G401 (cell line): ENCODE results near the gene CLTCL1. TPM values are rescaled to one million over a fixed set of nuclear protein-coding genes. Genes with fewer than 3 reads are reported as not detected.

Experiments
- DNase-seq: peaks from one replicate; pipeline ENCODE4 v3.0.0-alpha.2; 2015; ENCODE audit warnings: low spot score
- in situ Hi-C: cut with HindIII; loops from 2 replicates; pipeline ENCODE4 v1.10.0; 2016; ENCODE audit warnings: low sequenced_read_pairs, mixed read lengths
- total RNA-seq: library from RNA; depleted of rRNA; stranded (reverse); fragments of >200 nt; shearing (Covaris generic); gene quantifications from 2 replicates; pipeline ENCODE4 v1.2.3, GENCODE V29; 2014

Gene CLTCL1
- total RNA-seq, 1 experiment from 2014 or later: 9.4 TPM

DNA sequence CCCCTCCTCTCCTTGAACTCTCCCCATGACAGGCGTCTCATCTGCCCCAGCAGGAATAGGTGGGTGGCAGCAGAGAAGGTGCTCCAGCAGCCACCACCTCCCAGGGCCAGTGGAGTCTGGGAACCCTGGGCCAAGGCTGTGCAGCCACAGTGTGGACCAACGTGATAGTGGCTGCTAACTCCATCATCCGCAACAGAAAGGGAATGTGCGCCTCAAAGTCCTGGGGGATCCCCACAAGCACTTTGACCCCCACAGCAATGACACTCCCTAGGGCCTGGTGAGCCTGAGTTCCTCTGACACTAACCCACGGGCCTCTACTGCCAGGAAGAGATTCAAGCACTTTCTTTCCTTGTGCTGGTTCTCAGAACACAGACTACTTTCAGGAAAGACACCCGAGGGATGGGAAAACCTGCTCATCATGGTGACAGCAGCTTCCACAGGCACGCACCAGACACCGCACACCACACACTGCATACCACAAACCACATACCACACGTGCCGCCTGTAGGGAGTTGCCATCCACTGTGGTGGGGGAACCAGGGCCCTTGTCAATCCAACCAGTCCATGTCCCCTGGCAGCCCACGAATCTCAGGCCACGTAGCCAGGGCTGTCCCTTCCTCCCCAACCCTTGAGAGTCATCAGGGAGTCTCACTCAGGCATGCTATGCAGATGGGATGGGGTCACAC lies 109.6 kb downstream of the CLTCL1 start:
- in situ Hi-C loops: no loop called here

DNA sequence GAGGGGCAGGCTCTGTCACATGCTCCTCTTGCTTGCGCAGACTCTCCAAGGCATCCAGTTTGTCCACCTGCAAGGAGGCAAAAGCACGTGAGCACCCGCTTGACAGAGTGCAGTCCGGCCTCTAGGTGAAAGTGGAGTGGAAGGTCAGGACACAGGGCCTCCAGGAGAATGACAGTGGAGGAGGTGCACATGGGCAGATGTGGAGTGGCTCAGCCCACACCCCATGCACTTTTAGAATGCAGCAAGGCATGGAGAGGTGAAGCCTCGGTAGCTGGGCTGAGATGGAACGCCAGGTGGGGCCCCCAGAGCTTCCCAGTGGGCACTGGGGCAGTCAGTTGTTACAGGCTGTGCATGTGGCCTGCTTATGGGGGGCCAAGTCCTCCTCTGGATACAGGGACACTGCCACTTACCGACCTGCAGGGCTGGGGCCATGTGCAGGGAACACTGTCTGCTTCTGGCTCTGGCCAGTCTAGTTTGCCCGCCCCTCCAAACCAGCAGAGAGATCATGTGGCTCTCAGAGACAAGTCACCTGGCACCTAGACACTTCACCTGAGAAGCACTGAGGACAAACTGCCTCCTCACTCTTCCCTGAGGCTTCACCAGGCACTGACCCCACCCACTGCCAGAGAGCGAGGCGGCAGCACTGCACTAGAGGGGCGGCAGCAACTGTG lies 110.6 kb downstream of the CLTCL1 start:
- in situ Hi-C loops: no loop called here
- no peak for DNase-seq

More for the DNA sequence above, 109.6 kb downstream of the CLTCL1 start:
- no peak for DNase-seq

DNA sequence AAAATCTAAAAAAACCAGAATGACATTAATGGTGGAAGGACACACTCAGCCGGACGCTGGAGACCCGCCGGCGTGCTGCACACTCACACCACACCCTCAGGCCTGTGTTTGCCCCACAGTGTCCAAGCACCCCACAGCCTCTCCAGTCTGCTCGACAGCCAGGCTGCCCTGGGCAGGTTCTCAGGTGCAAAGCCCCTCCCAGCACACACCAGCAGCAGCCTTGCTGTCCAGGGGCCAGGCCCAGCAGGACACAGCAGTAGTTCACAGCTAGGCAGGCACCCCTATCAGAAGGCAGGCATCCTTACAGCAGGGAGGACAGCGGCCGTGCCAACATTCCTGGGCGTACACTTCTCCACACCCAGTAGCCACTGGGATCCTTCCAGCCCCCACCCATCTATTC lies 111.3 kb downstream of the CLTCL1 start:
- no peak for DNase-seq
- in situ Hi-C loops: no loop called here

DNA sequence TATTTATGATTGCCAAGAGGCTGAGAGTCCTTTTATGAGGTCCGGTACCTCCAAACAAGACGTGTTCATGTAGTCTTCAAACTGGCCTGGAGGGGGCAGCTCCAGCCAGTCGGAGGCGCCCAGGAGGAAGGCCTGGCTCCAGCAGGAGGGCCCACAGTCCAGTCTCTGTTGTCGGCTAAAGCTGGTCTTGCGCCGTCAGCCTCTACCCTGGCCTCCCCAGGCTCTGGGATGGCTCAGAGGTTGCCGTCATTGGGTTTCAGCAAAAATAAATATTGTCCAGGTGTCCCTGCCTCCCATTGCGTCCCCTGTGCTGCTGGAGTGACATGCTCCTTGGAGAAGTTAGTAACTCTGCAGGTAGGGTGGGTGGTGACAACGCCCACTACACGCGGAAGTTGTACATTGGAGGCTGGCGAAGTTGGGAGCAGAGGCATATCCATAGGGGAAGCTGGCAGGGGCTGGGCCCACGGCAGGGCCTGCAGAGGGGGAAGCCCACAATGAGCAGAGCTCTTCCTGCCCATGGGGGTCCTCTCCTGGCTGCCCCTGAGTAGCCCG lies 111.9 kb downstream of the CLTCL1 start:
- DNase-seq: peak; percentile 86
- in situ Hi-C loops: no loop called here

DNA sequence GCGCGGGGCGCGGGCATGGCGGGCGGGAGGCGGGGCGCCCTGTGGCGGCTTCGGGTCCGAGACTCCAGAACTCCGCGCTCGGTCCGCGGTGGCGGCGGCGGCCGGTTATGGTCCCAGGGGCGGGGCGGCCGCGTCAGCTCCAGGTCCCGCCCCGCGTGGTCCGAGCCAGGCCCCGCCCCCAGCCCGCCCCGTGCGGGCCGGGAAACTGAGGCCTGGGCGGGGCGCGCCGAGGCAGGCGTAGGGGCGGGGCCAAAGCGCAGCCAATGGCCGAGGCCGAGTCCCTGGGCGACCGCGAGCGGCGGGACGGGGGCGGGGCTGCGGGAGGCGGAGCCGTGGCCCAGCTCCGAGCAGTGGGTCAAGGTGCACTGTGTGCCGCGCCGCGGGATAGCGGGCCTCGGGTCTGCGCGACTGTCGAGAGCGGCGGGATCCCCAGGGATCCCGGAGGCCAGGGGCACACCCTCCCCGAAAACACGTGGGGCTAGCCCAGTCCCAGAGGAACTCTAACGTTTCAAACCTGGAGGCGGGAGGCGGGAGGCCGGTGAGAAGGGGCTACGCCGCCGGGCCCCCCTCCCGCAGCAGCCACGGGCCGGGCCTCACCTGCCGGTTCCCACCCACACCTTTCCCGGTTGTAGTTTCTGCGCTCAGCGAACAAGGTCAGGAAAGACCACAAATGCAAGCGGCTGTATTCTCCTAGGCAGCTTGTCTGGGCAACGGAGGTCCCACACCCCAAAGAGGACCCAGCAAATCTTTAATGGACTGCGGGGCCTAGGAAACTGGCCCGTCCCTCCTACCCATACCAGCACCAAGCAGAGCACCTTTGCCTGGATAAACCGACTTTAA lies 112.6 kb downstream of the CLTCL1 start, which contains the start of gene SLC25A1:
SLC25A1 (minus strand) TSS at position 80 of the 840 bp plus-strand sequence; CDS start at position 17, 63 bp downstream.
- peak; percentile 85 for DNase-seq
- in situ Hi-C loops: no loop called here

DNA sequence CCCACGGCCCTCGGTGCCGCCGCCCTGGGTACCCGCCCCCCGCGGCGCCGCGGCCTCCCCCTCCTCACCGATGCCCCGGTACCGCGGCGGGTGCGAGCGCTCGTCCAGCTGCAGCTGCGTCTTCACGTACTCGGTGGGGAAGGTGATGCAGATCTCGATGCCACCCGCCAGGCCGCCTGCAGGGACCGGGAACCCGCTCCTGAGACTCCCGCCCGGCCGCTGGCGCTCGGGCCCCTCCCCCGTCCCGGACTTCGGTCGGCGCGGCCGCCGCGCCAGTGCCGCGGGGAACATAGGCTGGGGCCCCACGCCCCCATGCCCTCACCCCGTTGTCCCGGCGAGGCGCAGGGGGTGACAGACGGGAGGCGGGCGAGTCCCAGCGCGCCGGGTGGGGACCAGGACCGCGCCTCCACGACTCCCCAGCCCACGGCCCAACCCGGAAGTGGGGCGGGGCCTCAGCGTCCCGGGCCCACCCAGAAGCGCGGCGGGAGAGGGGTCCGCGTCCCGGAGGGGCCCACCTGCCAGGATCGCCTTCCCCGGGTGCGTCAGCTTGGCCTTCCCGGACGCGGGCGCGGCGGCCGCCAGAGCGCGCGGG lies 113.4 kb downstream of the CLTCL1 start:
- peak; percentile 22 for DNase-seq
- in situ Hi-C loops: no loop called here

DNA sequence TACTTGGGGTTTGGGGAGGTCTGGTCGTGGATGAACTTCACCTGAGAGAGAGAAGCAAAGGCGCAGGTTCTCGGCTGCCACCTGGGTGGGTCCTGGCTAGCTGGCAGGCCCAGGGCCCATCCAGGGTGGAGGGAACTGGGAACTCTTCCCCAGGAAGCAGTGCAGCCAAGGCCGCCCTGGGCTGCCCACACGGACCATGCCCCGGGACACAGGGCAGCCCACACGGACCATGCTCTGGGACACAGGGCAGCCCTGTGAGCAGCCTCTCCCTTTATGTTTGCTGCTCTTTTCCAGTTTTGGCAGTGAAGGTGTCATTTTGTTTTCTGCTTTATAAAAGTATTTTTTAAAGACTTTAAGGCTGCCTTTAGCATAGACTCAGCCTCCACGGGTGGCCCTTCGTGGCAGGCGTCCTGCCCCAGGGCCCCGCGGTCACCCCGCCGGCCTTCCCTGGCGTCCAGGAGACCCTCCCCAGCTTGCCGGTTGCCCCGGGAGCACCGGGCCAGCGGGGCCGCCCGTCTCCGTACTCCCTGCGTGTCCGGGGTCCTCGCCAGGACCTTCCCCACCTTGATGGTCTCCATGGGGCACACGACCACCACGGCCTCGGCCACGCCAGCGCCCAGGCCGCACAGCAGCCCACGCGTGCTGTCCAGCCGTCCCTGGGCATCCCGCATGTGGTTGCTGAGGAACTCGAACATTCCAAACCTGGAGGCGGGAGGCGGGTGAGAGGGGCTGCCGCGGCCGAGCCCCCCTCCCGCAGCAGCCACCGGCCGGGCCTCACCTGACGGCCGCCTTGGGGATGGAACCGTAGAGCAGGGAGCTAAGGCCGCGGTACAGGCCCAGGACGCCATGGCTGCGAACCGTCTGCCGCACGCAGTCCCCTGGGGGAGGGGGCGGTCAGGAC lies 114.1 kb downstream of the CLTCL1 start:
- in situ Hi-C loops: no loop called here
- DNase-seq: peak; percentile 11

DNA sequence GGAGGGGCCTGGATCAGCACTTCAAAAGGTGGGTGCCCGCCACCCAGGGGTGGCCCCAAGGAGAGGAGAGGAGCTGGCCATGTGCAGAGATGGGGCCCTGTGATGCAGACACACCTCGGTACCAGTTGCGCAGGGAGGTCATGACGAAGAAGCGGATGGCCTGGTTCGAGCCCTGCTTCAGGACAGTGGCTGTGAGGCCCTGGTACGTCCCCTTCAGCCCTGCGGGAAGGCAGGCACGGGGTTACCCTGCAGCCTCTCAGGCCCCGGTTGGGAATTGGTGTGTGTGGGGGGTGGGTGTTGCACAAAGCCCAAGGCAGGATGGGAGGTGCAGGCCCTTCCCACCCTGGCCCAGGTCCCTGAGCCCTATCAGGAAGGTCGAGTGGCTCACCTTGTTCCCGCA lies 114.8 kb downstream of the CLTCL1 start:
- in situ Hi-C loops: no loop called here
- DNase-seq: peak; percentile 15

DNA sequence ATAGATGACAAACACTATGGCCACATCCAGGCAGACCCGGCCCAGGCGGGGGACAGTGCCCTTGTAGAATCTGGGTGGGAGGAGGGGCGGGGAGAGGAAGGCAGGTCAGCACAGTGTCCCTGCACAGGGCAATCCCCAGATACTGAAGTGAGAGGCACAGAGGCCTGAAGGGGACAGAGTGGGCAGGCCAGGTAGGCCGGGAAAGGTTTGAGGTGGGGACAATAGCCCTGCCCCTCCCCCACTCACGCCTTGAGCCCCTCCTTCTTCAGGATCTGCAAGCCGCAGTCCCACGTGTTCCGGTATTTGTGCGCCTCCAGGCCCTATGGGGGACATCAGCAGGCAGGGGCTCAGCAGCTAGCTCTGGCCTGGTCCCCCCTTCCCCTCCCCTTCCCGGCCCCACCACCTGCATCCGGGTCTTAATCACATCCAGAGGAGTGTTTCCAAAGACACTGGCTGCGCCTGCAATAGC lies 115.3 kb downstream of the CLTCL1 start:
- in situ Hi-C loops: no loop called here
- DNase-seq: peak; percentile 16

DNA sequence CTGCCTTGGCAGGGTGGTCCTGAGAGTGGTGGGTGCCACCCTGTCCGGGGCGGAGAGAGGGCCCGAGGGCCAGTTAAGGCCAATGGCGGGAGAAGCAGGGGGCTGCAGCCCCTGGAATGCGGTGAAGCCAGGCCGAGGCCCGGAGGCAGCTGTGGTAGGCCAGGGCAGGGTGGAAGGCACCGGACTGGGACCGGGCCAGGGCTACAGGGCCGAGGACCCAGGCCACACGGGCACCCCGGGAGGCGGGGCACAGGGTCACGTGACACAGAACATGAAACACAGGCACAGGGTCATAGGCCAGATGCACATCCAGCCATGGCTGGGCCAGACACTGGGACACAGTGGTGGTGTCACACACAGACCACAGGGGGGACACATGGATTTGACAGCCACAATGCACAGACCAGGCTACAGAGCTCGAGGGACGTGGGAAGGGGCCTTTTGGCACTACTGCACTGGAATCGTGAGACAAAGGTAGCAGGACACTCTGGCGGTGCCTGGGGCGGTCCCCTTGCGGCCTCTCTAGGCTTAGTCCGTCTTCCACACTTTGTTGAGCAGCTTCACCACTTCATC lies 115.8 kb downstream of the CLTCL1 start:
- in situ Hi-C loops: no loop called here
- peak; percentile 22 for DNase-seq

DNA sequence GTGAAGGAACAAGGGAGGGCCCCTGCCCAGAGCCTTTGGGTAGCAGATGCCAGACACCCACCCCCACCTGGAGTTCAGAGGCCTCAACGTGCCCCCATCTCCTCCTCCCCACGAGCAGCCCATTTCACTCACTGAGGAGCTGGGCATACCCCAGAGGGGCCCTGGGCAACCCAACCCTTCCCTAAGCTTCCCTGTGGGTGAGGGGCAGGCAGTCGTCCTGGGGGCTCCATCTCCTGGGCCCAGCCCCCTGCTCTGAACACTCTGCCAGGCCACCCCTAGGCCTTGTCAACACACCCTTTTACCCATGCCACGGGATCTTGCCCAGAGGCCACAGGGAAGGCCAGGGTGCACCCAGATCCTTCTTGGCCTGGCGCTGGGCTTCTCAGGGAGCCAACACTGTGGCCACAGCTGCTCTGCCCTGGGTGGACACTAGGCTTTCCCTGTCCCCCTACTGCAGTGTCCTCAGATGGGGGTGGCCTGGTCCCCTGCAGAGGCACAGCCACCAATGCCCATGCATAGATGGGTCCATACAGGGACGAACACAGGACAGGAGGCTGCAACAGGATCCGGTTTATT lies 116.4 kb downstream of the CLTCL1 start:
- in situ Hi-C loops: no loop called here
- DNase-seq: no peak

DNA sequence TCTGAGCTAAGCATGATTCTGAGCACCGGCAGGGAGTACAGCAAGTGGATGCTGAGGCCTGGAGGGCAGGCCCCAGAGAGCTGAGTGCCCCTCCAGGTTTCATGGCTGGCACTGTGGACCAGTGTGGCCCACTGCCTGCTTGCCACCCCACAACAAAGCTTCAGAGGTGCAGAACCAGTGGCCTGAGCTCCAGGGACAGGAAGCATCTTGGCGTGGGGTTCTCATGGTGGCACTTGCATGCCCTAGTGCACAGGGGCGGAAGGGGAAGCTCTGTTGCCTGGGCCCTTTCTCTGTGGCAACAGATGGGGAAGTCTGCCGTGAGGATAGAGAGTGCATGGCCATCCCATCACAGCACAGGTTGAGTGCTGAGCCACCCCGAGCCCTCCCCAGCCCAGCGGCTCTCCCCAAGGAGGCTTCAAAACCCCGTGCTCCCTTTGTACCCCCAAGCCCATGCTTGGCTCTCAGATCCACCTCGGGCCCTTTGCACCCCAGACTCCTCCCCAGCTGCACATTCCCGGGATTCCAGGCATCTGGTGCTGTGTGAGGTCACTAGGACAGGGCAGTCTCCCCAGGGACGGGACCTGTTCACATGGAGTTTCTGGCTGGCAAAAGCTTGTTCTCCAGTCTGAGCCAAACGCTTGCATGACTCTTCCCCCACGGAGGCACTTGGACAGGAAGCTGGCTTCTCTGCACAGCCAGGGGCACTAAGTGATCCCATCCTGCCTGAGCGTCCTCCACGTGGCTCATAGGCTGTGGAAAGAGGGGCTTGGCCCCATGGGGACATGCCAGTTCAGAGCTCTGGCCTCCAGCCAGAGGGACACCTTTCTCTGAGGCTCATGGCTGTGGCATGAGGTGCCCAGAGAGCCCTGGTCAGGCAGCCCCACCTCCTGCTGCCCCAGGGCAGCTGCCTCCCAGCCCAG lies 117.2 kb downstream of the CLTCL1 start:
- in situ Hi-C loops: no loop called here

DNA sequence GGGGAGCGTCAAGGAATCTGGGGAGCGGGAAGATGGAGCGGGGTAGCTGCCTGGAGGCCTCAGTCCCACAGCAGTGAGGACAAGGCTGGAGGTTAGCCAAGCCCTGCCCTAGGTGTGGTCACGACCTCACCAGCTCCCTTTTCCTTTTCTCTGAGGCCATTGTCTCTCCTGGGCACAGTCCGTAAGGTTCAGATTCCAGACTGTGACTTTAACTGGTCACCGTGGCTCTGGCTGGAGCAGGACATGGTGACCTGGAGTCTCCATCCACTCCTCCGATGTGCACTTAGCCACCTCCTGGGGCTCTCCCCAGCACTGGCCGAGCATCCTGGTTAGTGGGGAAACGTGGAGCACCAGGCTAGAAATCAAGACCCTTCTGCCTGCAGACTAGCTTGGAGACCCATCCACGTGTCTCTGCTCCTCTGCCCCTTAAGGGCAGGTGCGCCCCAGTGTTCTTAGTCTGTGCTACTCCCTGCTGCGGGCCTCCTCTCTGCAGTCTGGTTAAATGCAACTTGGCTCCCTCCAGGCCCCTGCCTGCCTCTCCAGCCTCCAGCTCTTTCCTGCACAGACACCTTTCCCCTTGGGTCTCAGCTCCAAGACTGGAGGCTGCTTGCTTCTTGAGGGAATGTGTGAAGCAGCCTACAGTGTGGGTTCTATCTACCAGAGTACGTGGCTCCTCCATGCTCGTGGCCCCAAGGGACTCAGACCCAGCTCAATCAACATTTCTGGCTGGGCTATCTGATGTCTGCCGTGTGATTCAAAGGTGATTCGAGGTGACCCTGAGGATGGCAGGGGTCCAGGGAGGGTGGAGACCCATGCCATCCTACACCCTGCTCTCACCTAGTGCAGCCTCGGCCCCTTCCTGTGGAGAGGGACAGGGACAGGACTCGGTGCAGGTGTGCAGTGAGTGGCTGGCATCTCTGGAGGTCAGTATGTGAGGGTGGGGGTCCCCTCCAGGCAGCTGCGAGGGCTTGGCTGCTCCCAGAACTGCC lies 118.2 kb downstream of the CLTCL1 start:
- in situ Hi-C loops: no loop called here
- peak; percentile 7 for DNase-seq

More for the DNA sequence above, 117.2 kb downstream of the CLTCL1 start:
- peak; percentile 27 for DNase-seq

DNA sequence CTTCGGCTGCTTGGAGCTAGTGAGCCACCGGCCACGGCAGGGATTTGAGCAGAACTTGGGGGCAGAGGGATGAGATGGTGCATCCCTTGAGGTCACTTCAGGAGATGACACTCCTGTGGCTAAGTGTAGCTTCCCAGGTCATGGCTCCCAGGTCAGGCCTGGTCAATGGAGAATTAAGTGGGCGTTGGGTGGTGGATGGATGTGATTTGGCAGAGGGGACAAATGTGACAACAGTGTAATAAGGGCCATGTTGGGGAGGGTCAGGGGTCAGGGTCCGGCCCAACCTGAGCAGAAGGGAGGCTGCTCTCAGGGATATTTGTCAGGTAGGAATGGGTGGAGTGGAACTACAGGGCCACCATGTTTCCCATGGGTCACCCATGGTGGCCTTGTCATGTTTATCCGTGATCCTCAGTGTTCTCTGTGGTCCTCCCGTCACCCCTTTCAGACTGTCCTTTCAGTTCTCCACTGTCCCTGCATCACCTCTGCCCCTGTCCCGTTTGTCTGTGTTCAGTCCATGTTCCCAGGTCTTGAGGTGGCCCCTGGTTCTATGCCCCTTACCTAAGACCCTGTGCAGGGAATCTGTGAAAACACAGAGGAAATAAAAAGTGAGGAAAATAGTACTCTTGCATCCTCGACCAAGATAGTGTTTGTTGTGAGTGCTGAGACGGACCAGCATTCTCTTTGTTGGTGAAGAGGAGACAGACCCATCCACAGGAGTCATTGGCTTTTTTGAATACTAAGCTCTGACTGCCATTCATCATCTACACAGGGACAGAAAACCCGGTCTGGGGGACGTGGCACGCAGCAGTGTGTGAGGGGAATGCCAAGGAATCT lies 119.1 kb downstream of the CLTCL1 start:
- in situ Hi-C loops: no loop called here
- DNase-seq: no peak

DNA sequence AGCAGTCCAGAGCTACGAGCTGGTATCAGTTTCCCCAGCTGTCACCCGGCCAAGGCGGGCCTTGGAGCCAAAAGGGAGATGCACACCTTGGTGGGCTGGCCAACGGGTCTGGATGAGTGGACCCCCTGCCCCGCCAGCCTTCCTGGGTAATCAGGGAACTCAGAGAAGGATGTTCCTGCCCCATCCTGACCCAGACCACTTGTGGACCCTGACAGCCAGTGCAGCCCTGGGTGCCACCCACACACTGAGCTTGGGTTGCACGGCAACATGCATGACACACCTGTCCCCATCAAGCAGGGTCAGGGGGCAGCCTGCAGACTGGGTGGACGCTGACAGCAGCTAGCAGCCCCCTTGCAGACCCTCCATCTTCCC lies 121.6 kb downstream of the CLTCL1 start:
- in situ Hi-C loops: no loop called here
- no peak for DNase-seq
